Keratinocyte (primary cell): ENCODE results near the gene BASP1.

Experiments used
- CTCF ChIP-seq, 3 experiments: IDR thresholded peaks in 1 of 3; conservative IDR thresholded peaks in 1 of 3; optimal IDR thresholded peaks in 1 of 3; 2 replicates in 2 of 3; 3 replicates in 1 of 3; pipeline versions ENCODE3 to v1.5.1; 2011; ENCODE audit warnings: low read length in 3 of 3, mild to moderate bottlenecking in 3 of 3, moderate library complexity in 2 of 3, control low read depth in 1 of 3, inconsistent platforms in 1 of 3; ENCODE audit not compliant: insufficient read depth in 2 of 3; ENCODE audit errors: extremely low read depth in 1 of 3
- EZH2 ChIP-seq: IDR thresholded peaks from one replicate; pipeline ENCODE4 v1.6.1; 2012; ENCODE audit warnings: inconsistent platforms, mild to moderate bottlenecking, low read length, moderate library complexity

DNA sequence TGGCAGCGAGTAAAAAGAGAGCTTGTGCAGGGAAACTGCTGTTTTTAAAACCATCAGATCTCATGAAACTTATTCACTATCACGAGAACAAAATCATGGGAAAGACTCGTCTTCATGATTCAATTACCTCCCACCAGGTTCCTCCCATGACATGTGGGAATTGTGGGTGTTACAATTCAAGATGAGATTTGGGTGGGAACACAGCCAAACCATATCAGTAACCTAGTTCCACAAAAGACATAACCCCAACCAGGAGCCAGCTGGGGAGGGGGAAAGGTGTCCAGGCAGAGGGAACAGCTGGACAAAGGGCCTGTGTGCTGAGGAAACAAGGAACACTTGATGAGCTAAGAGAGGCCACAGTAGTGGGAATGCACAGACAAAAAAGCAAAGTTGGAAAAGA, 71.1 kb downstream of the BASP1 start:
- TF ChIP-seq CTCF (optimal IDR thresholded peaks at IDR 0.05 in 1 of 3, IDR thresholded peaks at IDR 0.05 in 1 of 3, conservative IDR thresholded peaks at IDR 0.05 in 1 of 3; ENCODE audit: extremely low read depth in 1 of 3, insufficient read depth in 2 of 3, low read length in 3 of 3): no peak
- no peak for TF ChIP-seq EZH2
